ENCODE data around the gene ARFIP2. TPM values are rescaled to one million over a fixed set of nuclear protein-coding genes. Genes with fewer than 3 reads are reported as not detected.

Gene ARFIP2
- total and polyA plus RNA-seq, 7 donors: 8.4 to 31.3 (median 19.4) TPM

DNA sequence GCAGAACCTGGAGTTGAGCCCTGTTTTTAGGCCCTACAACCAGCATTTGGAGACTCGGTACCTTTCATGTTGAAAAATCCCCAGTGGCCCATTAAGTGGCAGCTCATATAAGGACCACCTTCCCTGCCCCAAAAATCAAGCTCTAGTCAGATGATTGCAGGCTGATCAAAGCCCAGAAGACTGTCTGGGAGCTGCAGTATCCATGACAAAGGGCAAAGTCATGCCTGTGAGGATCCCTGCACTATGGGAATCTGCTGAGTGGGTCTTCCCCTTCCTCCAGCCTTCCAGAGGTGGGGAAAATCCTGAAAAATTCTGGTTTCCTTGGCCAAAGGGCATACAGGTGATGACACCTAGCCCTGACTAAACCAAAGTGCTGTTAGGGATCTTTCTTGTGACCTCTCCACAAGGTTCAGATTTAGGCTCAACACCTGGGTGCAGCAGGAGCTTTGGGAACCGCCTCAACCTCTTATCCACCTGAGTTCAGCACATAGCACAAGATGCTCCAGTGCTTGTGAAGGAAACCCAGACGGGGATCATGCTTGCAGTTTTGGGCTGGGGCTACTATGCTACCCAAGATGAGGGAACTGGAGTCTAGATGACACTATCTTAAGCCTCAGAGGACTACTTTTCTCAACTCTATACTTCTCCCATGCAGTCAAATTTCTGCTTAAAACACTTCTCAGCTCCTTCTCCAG, 6.2 kb downstream of the ARFIP2 start:
- Histone ChIP-seq H3K4me1 (peaks cover 16% of the 10 kb centered on the region), H3K27ac (peak overlapping the region; percentile 93), H3K36me3 (ENCODE audit: insufficient read depth in 1 of 2, low read depth in 1 of 2) (peaks cover 0 to 37% of the 10 kb centered on the region in 2 donors), H3K9me3 (no peaks in the 10 kb centered on the region), H3K27me3 (ENCODE audit: insufficient read depth in 3 of 3, low read length in 2 of 3) (no peaks in the 10 kb centered on the region), H3K4me3 (peak overlapping the region; percentile 91)
- TF ChIP-seq CTCF (IDR thresholded peaks at IDR 0.05): no peak
- no peak for ATAC-seq
- intact Hi-C loops (cut with DNase I): loop anchor here (5.0 to 10.0 kb wide), 3 partner anchors 132 to 240 kb away; partner anchors contain the start of genes CNGA4 (in 2 of the 2), FHIP1B (in 2 of the 2) and TPP1 (in 1 of the 2)
- 61 to 75% (median 69%) methylated on average over 3 of the region's 3 CpGs for WGBS, 3 donors
- DNase-seq: no peak

DNA sequence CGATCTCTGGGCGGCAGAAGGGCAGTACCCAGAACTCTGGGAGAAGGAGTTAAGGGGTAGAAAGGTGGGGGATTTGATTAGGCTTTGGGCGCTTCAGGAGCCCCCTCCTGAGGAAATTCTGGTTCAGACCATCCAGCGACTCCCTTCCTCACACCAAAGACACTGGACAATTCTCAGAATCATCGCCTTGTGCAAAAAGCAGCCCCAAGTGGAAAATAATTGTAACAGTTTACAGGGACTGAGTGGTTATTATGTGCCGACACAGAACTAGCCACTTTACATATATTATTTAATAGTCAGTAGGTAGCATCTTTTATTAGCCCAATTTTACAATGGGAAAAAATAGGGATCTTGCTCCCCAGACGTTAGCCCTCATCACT, 6.7 kb downstream of the ARFIP2 start:
- Histone ChIP-seq H3K4me3 (peak overlapping the region; percentile 91), H3K36me3 (ENCODE audit: insufficient read depth in 1 of 2, low read depth in 1 of 2) (peaks cover 0 to 31% of the 10 kb centered on the region in 2 donors), H3K27me3 (ENCODE audit: insufficient read depth in 3 of 3, low read length in 2 of 3) (no peaks in the 10 kb centered on the region), H3K27ac (peak overlapping the region; percentile 93), H3K4me1 (peaks cover 14% of the 10 kb centered on the region), H3K9me3 (no peaks in the 10 kb centered on the region)
- 30 to 33% (median 31%) methylated on average over 7 of the region's 7 CpGs for WGBS, 3 donors
- intact Hi-C loops (cut with DNase I): loop anchor here (5.0 to 10.0 kb wide), 2 partner anchors 133 to 240 kb away; partner anchors contain the start of genes CNGA4 (in 2 of the 2) and FHIP1B (in 2 of the 2)
- ATAC-seq (no peak), DNase-seq (no peak)
- no peak for TF ChIP-seq CTCF (IDR thresholded peaks at IDR 0.05)

DNA sequence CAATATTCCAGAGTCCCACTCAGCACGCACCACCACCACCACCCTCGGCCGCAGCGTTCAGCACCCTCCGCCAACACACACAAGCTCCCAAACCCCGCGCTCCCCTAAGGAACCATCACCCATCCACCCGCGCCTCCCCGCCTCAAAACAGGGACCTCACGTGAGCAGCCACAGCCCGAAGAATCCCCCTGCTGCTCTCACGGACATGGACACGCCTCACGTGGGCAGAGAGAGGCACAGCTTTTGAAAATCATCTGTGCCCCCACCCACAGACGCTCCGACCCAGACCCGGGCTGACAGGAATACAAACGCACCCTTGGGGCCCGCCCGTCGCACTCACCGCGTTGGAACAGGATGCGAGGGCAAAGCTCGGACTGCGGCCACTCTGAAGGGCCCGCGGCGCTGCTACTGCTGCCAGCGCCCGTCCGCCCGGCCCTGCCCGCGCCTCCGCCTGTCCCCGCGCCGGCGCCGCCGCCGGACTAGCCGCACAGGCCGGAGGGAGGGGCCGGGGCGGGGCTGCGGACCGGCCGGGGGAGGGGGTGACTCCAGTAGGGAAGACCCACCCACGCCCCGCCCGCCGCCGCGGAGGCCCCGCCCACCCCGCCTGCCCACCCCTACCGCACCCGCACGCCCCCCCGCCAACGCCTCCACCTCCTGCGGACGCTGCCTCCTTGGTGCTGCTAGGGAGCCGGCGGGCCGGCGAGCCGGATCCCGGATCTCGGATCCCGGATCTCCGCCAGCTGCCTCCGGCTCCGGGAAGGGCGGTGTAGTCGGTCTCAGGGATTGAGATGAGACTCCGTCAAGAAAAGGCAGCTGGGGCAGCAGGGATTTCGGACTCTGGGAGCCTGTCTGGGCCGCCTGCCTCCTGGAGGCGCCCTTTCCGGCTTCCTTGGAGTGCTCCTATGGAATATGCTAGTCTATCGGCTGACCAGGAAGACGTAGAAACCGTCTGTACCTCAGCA, 7.4 kb downstream of the ARFIP2 start, which contains the start of gene TRIM3:
Gene TRIM3, minus strand, starts transcription at position 491 of the 962 bp plus-strand sequence. CDS start 8,246 bp downstream, outside the sequence.
- 0 to 1% (median 1%) methylated on average over 59 to 87 of the region's 87 CpGs for WGBS, 3 donors
- Histone ChIP-seq H3K27me3 (ENCODE audit: insufficient read depth in 3 of 3, low read length in 2 of 3) (no peaks in the 10 kb centered on the region), H3K36me3 (ENCODE audit: insufficient read depth in 1 of 2, low read depth in 1 of 2) (peaks cover 0 to 25% of the 10 kb centered on the region in 2 donors), H3K4me1 (peaks cover 15% of the 10 kb centered on the region), H3K9me3 (no peaks in the 10 kb centered on the region), H3K4me3 (peak within 1 kb of the TSS; percentile 91), H3K27ac (peak within 1 kb of the TSS; percentile 93)
- no peak for TF ChIP-seq CTCF (IDR thresholded peaks at IDR 0.05)
- DNase-seq (peak; percentile 96 to 97), ATAC-seq (peak; percentile 91 to 95 (median 92))
- intact Hi-C loops (cut with DNase I): loop anchor here (5.0 to 10.0 kb wide), 2 partner anchors 134 to 239 kb away; partner anchors contain the start of genes CNGA4 (in 2 of the 2) and FHIP1B (in 2 of the 2)

- Histone ChIP-seq H3K36me3 (ENCODE audit: insufficient read depth in 1 of 2, low read depth in 1 of 2) (peaks cover 0 to 17% of the 10 kb centered on the region in 2 donors), H3K27me3 (ENCODE audit: insufficient read depth in 3 of 3, low read length in 2 of 3) (no peaks in the 10 kb centered on the region), H3K27ac (no peak overlapping the region), H3K4me1 (peaks cover 19% of the 10 kb centered on the region), H3K9me3 (no peaks in the 10 kb centered on the region), H3K4me3 (peak overlapping the region; percentile 91)
- 17 to 42% (median 20%) methylated on average over 1 of the region's 1 CpG for WGBS, 3 donors
- DNase-seq (no peak), ATAC-seq (no peak)
- no peak for TF ChIP-seq CTCF (IDR thresholded peaks at IDR 0.05)
- intact Hi-C loops (cut with DNase I): loop anchor here (5.0 to 10.0 kb wide), 2 partner anchors 134 to 238 kb away; partner anchors contain the start of genes CNGA4 (in 2 of the 2) and FHIP1B (in 2 of the 2)
Measured at GRCh38 chr11:6472934-6473333, 8.2 kb downstream of the ARFIP2 start.
